NOMO-1 treated with DMSO at 0.1 percent for 48 hours (cell line): ENCODE results near the gene RFWD3.

ENCODE experiments used
- DNase-seq: peaks from one replicate; lab custom pipeline; 2025; ENCODE audit not compliant: unreplicated experiment; lab: John Stamatoyannopoulos, UW

The RFWD3 gene

GRCh38 chr16:74623839-74624235 lies 42.8 kb downstream of the RFWD3 start:
- DNase-seq = no peak

GRCh38 chr16:74623214-74623838 lies 43.4 kb downstream of the RFWD3 start:
- peak; percentile 16 for DNase-seq

- DNase-seq = no peak
Measured at GRCh38 chr16:74622005-74622404, 44.7 kb downstream of the RFWD3 start.

GRCh38 chr16:74617206-74617788 lies 49.4 kb downstream of the RFWD3 start:
- no peak for DNase-seq

GRCh38 chr16:74611721-74612120 lies 55.0 kb downstream of the RFWD3 start:
- no peak for DNase-seq

DNA sequence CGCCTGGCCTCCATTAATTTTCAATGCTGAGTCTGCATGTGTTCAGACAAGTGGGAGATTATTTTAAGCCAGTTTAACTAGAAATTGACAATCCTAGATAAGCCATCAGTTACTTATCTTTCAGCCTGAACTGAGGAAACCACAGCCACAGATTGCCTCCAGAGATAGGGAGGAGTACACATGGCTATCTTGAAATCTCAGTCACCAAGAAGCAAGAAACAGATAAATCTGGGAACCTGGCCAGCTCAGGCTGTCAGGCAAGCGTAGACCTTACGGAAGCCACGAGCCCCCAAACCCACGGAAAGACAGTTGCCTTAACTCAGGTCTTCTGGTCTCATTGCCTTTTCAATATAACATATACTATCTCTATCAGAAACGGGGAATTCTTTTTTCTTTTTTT lies 57.7 kb downstream of the RFWD3 start:
- DNase-seq = no peak

GRCh38 chr16:74608381-74608780 lies 58.3 kb downstream of the RFWD3 start:
- DNase-seq = no peak

DNA sequence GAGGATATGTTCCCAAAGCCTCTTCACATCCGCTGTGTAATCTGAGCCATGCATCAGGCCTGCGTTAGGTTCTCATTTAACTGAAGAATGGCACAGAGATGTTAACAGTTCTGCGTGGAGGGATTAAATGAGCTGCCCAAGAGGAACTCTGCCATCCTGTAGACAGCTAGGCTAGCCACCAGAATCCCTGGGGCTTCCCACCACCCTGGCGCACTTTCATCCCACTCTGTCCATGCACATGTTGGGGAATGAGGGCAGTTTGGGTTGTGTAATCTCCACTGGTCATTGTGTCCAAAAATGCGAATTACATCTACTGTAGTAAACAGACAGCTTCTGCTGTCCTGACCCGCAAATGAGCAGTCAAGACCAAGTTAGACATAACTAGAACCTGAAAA lies 58.7 kb downstream of the RFWD3 start:
- no peak for DNase-seq

GRCh38 chr16:74607310-74607961 lies 59.2 kb downstream of the RFWD3 start:
- no peak for DNase-seq

- DNase-seq = peak; percentile 83
Measured at GRCh38 chr16:74606521-74607309, 60.0 kb downstream of the RFWD3 start, which contains the start of gene GLG1. Gene GLG1 (minus strand): TSS chr16:74607114. CDS start chr16:74607094, 20 bp downstream.

GRCh38 chr16:74605746-74606520 lies 60.7 kb downstream of the RFWD3 start:
- peak; percentile 13 for DNase-seq

GRCh38 chr16:74605332-74605731 lies 61.3 kb downstream of the RFWD3 start:
- DNase-seq = no peak

- no peak for DNase-seq
Measured at GRCh38 chr16:74603848-74604247, 62.8 kb downstream of the RFWD3 start.

DNA sequence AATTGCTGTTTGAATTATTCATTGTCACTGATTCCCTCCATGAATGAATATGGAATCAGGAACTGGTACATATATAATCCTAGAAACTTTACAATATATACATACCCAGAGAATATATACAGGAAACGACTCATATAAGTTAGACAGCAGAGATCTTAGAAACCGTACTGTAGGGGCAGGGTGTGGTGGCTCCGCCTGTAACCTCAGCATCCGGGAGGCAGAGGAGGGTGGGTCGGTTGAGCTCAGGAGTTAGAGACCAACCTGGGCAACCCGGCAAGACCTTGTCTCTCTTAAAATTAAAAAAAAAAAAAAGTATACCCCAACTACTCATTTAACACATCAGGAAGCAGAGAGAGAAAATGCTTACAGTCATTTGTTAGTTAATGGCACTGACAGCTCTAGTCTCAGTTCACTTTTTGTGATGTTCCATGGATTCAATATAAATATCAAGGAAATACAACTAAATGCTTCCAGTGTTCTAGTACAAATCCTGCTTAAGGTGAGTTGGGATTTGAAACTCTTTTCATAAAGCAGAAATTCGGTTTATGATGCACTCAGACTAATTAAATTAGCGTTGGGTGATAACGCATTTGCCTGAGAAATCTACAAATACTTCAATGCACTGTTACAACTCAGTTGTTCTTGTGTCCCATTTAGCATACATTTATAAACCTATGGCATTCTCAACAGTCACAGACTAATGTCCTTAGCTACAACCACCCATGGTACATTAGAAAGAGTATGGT lies 65.4 kb downstream of the RFWD3 start:
- DNase-seq = peak; percentile 30

DNA sequence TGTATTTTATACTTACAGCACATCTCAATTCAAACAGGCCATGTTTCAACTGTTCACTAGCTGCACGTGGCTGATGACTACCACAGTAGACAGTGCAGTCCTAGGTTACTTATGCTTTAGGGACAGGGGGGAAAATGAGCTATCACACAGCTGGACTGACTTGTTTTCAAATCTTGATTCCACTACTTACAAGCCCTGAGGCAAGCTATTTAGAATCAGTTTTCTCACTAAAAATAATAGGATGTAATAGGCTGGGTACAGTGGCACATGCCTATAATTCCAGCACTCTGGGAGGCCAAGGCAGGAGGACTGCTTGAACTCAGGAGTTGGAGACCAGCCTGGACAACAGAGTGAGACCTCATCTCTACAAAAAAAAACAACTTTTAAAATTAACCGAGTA lies 70.1 kb downstream of the RFWD3 start:
- DNase-seq = no peak

DNA sequence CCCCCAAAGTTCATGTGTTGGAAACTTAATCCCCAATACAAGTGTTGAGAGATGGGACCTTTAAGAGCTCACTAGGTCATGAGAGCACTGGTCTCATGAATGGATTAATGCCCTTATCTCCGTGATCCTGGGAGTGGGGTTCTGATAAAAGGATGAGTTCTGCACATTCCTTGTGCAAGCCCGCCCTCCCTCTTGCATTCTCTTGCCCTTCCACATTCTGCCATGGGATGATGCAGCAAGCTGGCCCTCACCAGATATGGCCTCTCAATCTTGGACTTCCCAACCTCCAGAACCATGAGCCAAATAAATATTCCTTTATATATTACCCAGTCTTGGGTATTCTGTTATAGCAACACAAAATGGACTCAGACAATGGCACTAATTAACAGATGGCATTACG lies 73.8 kb downstream of the RFWD3 start:
- DNase-seq = no peak

DNA sequence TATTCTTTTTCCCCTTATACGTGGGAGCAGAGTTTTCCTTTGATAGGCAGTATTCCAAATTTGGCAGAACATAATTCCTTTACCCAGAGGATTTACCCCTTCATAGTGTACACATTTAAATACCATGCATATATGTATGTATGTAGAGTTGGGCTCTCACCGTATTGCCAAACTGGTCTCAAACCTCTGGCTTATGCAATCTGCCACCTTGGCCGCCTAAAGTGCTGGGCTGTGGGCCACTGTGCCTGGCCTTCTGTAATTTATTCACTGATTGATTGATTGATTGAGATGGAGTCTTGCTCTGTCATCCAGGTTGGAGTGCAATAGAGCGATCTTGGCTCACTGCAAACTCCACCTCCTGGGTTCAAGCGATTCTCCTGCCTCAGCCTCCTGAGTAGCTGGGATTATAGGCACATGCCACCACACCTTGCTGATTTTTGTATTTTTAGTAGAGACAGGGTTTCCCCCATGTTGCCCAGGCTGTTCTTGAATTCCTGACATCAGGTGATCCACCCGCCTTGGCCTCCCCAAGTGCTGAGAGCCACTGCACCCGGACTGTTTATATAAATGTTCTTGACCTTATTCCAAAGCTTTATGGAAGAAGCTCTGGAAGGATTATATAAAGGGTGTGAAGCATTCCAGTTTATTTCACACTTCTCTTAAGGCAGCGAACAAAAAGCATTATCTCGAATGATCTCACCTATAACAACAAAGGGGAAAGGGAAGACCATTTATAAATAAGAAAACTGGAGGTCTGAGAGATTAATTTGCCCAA lies 74.6 kb downstream of the RFWD3 start:
- no peak for DNase-seq

DNA sequence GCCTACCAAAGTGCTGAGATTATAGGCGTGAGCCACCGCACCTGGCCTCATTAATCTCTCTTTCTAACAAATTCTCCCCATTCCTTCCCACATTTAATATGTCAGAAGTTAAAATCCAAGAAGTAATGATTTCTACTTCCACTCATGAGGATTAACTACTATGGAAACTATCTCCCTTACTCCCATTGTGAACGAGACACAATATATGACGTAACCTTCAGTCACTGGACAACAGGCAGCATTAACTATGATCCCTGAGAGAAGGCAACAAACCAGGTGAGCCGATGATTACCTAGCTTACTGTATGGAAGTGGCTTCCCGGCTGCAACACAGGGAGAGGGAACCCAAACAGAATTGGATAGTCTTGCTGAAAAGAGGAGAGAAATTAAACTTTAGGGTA lies 79.7 kb downstream of the RFWD3 start:
- no peak for DNase-seq

- DNase-seq = no peak
Measured at GRCh38 chr16:74585846-74586443, 80.7 kb downstream of the RFWD3 start.
